ENCODE data around the gene CABP1. TPM values are rescaled to one million over a fixed set of nuclear protein-coding genes. Genes with fewer than 3 reads are reported as not detected.

Gene CABP1
- total RNA-seq, 2 donors from 2014 or later = 0.23 to 0.62 TPM

GRCh38 chr12:120687578-120688289, 47.3 kb downstream of the CABP1 start:
- peak overlapping the region; percentile 92 to 93 for H3K27ac ChIP-seq
- H3K36me3 ChIP-seq = no peaks in the 10 kb centered on the region
- H3K4me1 ChIP-seq (replicated peaks) = peaks cover 18% of the 10 kb centered on the region
- peak overlapping the region; percentile 90 to 94 for H3K4me3 ChIP-seq
- intact Hi-C loops (cut with DNase I) = loop anchor here (2.0 kb wide), 1 partner anchor 23 kb away; the partner anchor contains the start of gene UNC119B
- under 1% methylated on average over 30 of the region's 31 CpGs for WGBS
- H3K9me3 ChIP-seq = no peaks in the 10 kb centered on the region
- H3K27me3 ChIP-seq (replicated peaks; ENCODE audit: insufficient read depth) = no peaks in the 10 kb centered on the region
- no peak for TF ChIP-seq POLR2AphosphoS5 (IDR thresholded peaks at IDR 0.05)
- DNase-seq (ENCODE audit: low spot score) = no peak

GRCh38 chr12:120688527-120689071, 48.2 kb downstream of the CABP1 start:
- DNase-seq (ENCODE audit: low spot score) = no peak

DNA sequence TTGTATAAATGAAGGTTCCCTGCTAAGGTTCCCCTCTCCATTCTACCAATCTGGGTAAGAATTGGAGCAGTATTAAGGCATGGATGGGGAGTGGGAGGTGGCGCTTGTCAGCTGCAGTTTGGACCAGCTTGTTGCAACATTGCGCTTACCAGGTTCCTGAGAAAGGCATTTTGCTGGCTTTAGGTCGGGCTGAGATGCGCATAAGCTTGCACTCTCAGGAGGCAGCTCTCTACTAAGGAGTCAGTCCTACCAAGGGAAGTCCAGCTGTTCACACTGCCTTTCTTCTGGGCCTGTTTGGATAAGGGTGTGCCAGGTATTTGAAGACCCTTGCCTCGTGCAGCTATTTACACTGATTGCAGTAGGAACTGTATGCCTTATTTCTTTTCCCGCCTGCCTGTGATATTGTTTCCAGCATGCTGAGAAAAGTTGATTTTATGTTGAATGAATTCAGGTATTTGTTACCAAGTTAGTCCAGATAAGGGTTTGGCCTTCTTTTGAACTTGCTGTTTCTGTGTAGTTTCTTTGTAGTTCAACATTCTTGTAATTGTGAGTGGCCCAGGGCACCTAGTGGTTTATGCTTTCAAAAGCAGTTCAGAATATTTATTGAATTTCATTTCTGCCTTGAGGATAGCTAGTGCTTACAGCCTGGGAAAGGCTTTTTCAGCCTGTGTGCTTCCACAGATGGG, 49.1 kb downstream of the CABP1 start:
- no peak for DNase-seq (ENCODE audit: low spot score)
- H3K27ac ChIP-seq = peak overlapping the region in 1 of 2 donors; percentile 93
- H3K4me3 ChIP-seq = peak overlapping the region; percentile 90 to 94
- H3K27me3 ChIP-seq (replicated peaks; ENCODE audit: insufficient read depth) = no peaks in the 10 kb centered on the region
- TF ChIP-seq POLR2AphosphoS5 (IDR thresholded peaks at IDR 0.05) (no peak), POLR2A (IDR thresholded peaks at IDR 0.05) (no peak)
- TF ChIP-seq, protein P1, sequence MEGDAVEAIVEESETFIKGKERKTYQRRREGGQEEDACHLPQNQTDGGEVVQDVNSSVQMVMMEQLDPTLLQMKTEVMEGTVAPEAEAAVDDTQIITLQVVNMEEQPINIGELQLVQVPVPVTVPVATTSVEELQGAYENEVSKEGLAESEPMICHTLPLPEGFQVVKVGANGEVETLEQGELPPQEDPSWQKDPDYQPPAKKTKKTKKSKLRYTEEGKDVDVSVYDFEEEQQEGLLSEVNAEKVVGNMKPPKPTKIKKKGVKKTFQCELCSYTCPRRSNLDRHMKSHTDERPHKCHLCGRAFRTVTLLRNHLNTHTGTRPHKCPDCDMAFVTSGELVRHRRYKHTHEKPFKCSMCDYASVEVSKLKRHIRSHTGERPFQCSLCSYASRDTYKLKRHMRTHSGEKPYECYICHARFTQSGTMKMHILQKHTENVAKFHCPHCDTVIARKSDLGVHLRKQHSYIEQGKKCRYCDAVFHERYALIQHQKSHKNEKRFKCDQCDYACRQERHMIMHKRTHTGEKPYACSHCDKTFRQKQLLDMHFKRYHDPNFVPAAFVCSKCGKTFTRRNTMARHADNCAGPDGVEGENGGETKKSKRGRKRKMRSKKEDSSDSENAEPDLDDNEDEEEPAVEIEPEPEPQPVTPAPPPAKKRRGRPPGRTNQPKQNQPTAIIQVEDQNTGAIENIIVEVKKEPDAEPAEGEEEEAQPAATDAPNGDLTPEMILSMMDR (IDR thresholded peaks at IDR 0.05) = no peak
- no peaks in the 10 kb centered on the region for H3K9me3 ChIP-seq
- 44% methylated on average over 6 of the region's 6 CpGs for WGBS
- H3K36me3 ChIP-seq = no peaks in the 10 kb centered on the region
- H3K4me1 ChIP-seq (replicated peaks) = peaks cover 18% of the 10 kb centered on the region
- intact Hi-C loops (cut with DNase I) = no loop called here

More at GRCh38 chr12:120688527-120689071, 48.2 kb downstream of the CABP1 start:
- TF ChIP-seq POLR2AphosphoS5 (IDR thresholded peaks at IDR 0.05) = no peak
- no peak for TF ChIP-seq POLR2A (IDR thresholded peaks at IDR 0.05)
- WGBS = 4% methylated on average over 6 of the region's 6 CpGs
- Histone ChIP-seq H3K27me3 (replicated peaks; ENCODE audit: insufficient read depth) (no peaks in the 10 kb centered on the region), H3K4me3 (peak overlapping the region; percentile 90 to 94), H3K27ac (peak overlapping the region; percentile 92 to 93), H3K36me3 (no peaks in the 10 kb centered on the region), H3K4me1 (replicated peaks) (peaks cover 18% of the 10 kb centered on the region), H3K9me3 (no peaks in the 10 kb centered on the region)
- intact Hi-C loops (cut with DNase I) = no loop called here

GRCh38 chr12:120690083-120690450, 49.6 kb downstream of the CABP1 start:
- WGBS = 85% methylated on average over 2 of the region's 2 CpGs
- Histone ChIP-seq H3K36me3 (no peaks in the 10 kb centered on the region), H3K4me3 (no peak overlapping the region), H3K9me3 (no peaks in the 10 kb centered on the region), H3K27me3 (replicated peaks; ENCODE audit: insufficient read depth) (no peaks in the 10 kb centered on the region), H3K27ac (peak overlapping the region in 1 of 2 donors; percentile 10), H3K4me1 (replicated peaks) (peaks cover 18% of the 10 kb centered on the region)
- intact Hi-C loops (cut with DNase I) = no loop called here
- DNase-seq (ENCODE audit: low spot score) = no peak
- TF ChIP-seq, protein P1 (IDR thresholded peaks at IDR 0.05) = no peak
- TF ChIP-seq POLR2A (IDR thresholded peaks at IDR 0.05) (no peak), POLR2AphosphoS5 (IDR thresholded peaks at IDR 0.05) (no peak)

DNA sequence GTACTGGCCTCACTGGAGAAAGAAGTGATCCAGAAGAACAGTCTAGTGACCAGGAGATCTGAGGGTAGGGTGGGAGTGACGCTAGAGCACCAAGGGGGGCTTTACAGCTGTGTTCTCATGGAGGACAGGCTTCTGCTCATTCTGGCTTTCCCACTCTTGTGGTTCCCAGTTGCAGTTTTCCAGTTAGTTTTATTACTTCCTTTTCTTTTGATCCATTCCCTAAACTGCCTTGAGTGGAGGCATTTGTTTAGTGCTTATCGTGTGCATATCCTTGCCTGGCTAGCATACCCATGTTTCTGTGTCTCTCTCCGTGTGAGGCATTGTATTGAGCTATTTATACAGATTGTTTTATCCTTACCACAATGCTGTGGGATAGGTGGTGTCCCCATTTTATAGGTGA, 50.6 kb downstream of the CABP1 start:
- Histone ChIP-seq H3K27ac (peak overlapping the region in 1 of 2 donors; percentile 10), H3K36me3 (no peaks in the 10 kb centered on the region), H3K9me3 (no peaks in the 10 kb centered on the region), H3K4me3 (no peak overlapping the region), H3K4me1 (replicated peaks) (peaks cover 18% of the 10 kb centered on the region), H3K27me3 (replicated peaks; ENCODE audit: insufficient read depth) (no peaks in the 10 kb centered on the region)
- DNase-seq (ENCODE audit: low spot score) = no peak
- intact Hi-C loops (cut with DNase I) = no loop called here
- 37% methylated on average over 3 of the region's 3 CpGs for WGBS
- TF ChIP-seq, protein P1 (IDR thresholded peaks at IDR 0.05) = no peak
- TF ChIP-seq POLR2AphosphoS5 (IDR thresholded peaks at IDR 0.05) = no peak
